NCI-H2107 treated with DMSO at 0.1 percent for 48 hours (cell line): ENCODE measurements around the gene TMEM198.

Source experiments
- DNase-seq: peaks from one replicate; lab custom pipeline; 2025; ENCODE audit not compliant: unreplicated experiment; lab: John Stamatoyannopoulos, UW

The TMEM198 gene

GRCh38 chr2:219542931-219543595, 765 bp upstream of the TMEM198 start:
- no peak for DNase-seq

- no peak for DNase-seq
Observed at GRCh38 chr2:219544567-219544966, 739 bp downstream of the TMEM198 start.

GRCh38 chr2:219545295-219545942, 1.6 kb downstream of the TMEM198 start:
- DNase-seq = no peak

GRCh38 chr2:219545943-219546352, 2.1 kb downstream of the TMEM198 start:
- DNase-seq = no peak

GRCh38 chr2:219547621-219548020, 3.8 kb downstream of the TMEM198 start:
- DNase-seq = no peak

GRCh38 chr2:219548990-219549389, 5.2 kb downstream of the TMEM198 start:
- no peak for DNase-seq

GRCh38 chr2:219549619-219550018, 5.8 kb downstream of the TMEM198 start:
- no peak for DNase-seq

GRCh38 chr2:219551441-219552381, 7.9 kb downstream of the TMEM198 start:
- no peak for DNase-seq

GRCh38 chr2:219552382-219553167, 8.7 kb downstream of the TMEM198 start:
- DNase-seq = peak; percentile 52

GRCh38 chr2:219553168-219553417, 9.3 kb downstream of the TMEM198 start:
- no peak for DNase-seq

GRCh38 chr2:219553463-219553963, 9.7 kb downstream of the TMEM198 start:
- no peak for DNase-seq

- DNase-seq = no peak
Observed at GRCh38 chr2:219554350-219554749, 10.5 kb downstream of the TMEM198 start.

- DNase-seq = no peak
Observed at GRCh38 chr2:219555956-219556355, 12.1 kb downstream of the TMEM198 start.

GRCh38 chr2:219556413-219556812, 12.6 kb downstream of the TMEM198 start:
- no peak for DNase-seq

- DNase-seq = no peak
Observed at GRCh38 chr2:219557320-219557719, 13.5 kb downstream of the TMEM198 start.

GRCh38 chr2:219557791-219558785, 14.3 kb downstream of the TMEM198 start:
- no peak for DNase-seq

GRCh38 chr2:219559156-219559915, 15.5 kb downstream of the TMEM198 start:
- DNase-seq = no peak

- no peak for DNase-seq
Observed at GRCh38 chr2:219560037-219560892, 16.4 kb downstream of the TMEM198 start.
